Heart right ventricle (tissue), 16 donors: ENCODE results near the gene ARHGAP23. TPM values are rescaled to one million over a fixed set of nuclear protein-coding genes. Genes with fewer than 3 reads are reported as not detected.
A peak's percentile ranks its signal among the peaks of the same experiment; 100 is the strongest.

ENCODE experiments used
- ATAC-seq, 8 donors: fragments of 200-7000 bp; cut with Tn5 transposase; one replicate each; pipeline ENCODE4 v1.9.1; 2020; ENCODE audit warnings: mild to moderate bottlenecking in 8 of 8, moderate library complexity in 8 of 8, moderate number of reproducible peaks in 1 of 8
- DNase-seq, 2 donors: peaks; one replicate each; pipeline ENCODE4 v3.0.0-alpha.2; 2020
- H3K27ac ChIP-seq, 10 donors: fragments of 200-600 bp; sonication (generic) in 2 of 10; one replicate each; pipeline versions ENCODE4 v1.5.0 to v1.8.0; 2020 to 2022; ENCODE audit warnings: mild to moderate bottlenecking in 3 of 10
- H3K27me3 ChIP-seq, 7 donors: fragments of 200-600 bp; one replicate each; pipeline ENCODE4 v1.8.0; 2021 to 2022; ENCODE audit warnings: mild to moderate bottlenecking in 2 of 7
- H3K36me3 ChIP-seq, 9 donors: fragments of 200-600 bp; sonication (generic) in 1 of 9; one replicate each; pipeline versions ENCODE4 v1.5.0 to v1.8.0; 2020 to 2022; ENCODE audit warnings: mild to moderate bottlenecking in 2 of 9
- H3K4me1 ChIP-seq, 9 donors: fragments of 200-600 bp; sonication (generic) in 1 of 9; one replicate each; pipeline versions ENCODE4 v1.5.0 to v1.8.0; 2020 to 2022; ENCODE audit warnings: mild to moderate bottlenecking in 4 of 9
- H3K4me3 ChIP-seq, 10 donors: fragments of 200-600 bp; sonication (generic) in 2 of 10; one replicate each; pipeline versions ENCODE4 v1.5.0 to v1.8.0; 2020 to 2022; ENCODE audit warnings: mild to moderate bottlenecking in 7 of 10, moderate library complexity in 2 of 10
- H3K9me3 ChIP-seq, 11 donors: fragments of 200-600 bp in 10 of 11; sonication (generic) in 2 of 11; one replicate each; pipeline versions ENCODE4 v1.5.0 to v1.8.0; 2013 to 2022; ENCODE audit warnings: mild to moderate bottlenecking in 2 of 11, control low read depth in 1 of 11, moderate library complexity in 1 of 11
- CTCF ChIP-seq, 9 donors: fragments of 200-600 bp; sonication (generic) in 2 of 9; IDR thresholded peaks; one replicate each; pipeline versions ENCODE4 v1.5.0 to v1.8.0; 2021 to 2022; ENCODE audit warnings: antibody characterized with exemption in 9 of 9, mild to moderate bottlenecking in 5 of 9, moderate library complexity in 1 of 9
- WGBS, 2 donors: extraction: QIAGEN DNeasy Blood & Tissue Kit; methylation state at CpG; one replicate each; pipeline ENCODE4 v1.1.7; 2013; ENCODE audit warnings: inconsistent platforms in 1 of 2; 5-methylcytosine and 5-hydroxymethylcytosine counted together
- intact Hi-C, 10 donors: fragments of 100-400 bp; cut with DNase I; formaldehyde crosslinking; loops; one replicate each; pipeline versions ENCODE4 v1.11.1 to v1.14.2; 2022
- polyA plus RNA-seq, 2 donors: library from polyadenylated mRNA; stranded (reverse); fragments of 200-250 nt; gene quantifications; one replicate each; pipeline ENCODE4 v1.2.3, GENCODE V29; 2013
- total RNA-seq, 10 donors: library from RNA; stranded (reverse); fragmentation: NEBNext Ultra II Directional in 3 of 10; extraction: Animal tissue kit (Norgen Biotek cat#: 25700) in 3 of 10; gene quantifications; one replicate each; pipeline versions ENCODE4 v1.2.1 to v1.2.4, GENCODE V29; 2021 to 2023
- donor health status: Arrhythmogenic right ventricular cardiomyopathy.
- donor health status: ischemic (EF 13 %, LVEDD 7.1; RV severe dilation, severe dysfunction).
- donor health status: healthy with polysubstance abuse.
- donor health status: DM: no; HTN: yes; CAD: no.
- donor health status: DM: no; HTN: no; CAD: no.
- donor health status: ischemic (EF 25% LVEDD 6.9; RV normal size, moderate dysfunction).
- donor health status: ischemic (EF 25% LVEDD 5.7; RV mildly dilated, moderate dysfunction).
- donor health status: healthy.
- donor health status: DM: yes; HTN: yes; CAD: no.
- donor health status: Ischemic cardiomyopathy.
- donor health status: ischemic (EF 35%, LVEDD 5.7; RV mildly dilated, moderate dysfunction).
- donor health status: nonischemic (EF 11% LVEDD 7.7; RV severe dilation, severe dysfunction).
- donor health status: DM: yes; HTN: yes; CAD: no.
- donor health status: PGD.
- donor health status: ischemic (EF 29% LVEDD 5.4; RV normal size, mild dysfunction).
- donor health status: nonischemic (EF 23%, LVEDD 6.1; RV moderate dilation, normal function).

The ARHGAP23 gene
- total and polyA plus RNA-seq, 12 donors, result 31.5 to 78.4 (median 63.1) TPM

GRCh38 chr17:38449364-38449763, 21.1 kb downstream of the ARHGAP23 start:
- Histone ChIP-seq H3K27ac (peak overlapping the region in 9 of 10 donors; percentile 56 to 91 (median 87)), H3K9me3 (no peaks in the 10 kb centered on the region), H3K4me1 (peaks cover 28 to 75% (median 64%) of the 10 kb centered on the region in 9 donors), H3K36me3 (no peaks in the 10 kb centered on the region), H3K27me3 (peaks cover 0 to 23% (median 0%) of the 10 kb centered on the region in 7 donors), H3K4me3 (no peak overlapping the region)
- DNase-seq, result no peak
- intact Hi-C loops, result loop anchor here in 1 of 10 donors (5.0 kb wide), 1 partner anchor 33 kb away; no protein-coding TSS in a partner anchor
- 52% methylated on average over 15 of the region's 15 CpGs for WGBS, 2 donors
- TF ChIP-seq CTCF (IDR thresholded peaks at IDR 0.05), result no peak
- peak in 1 of 8 donors; percentile 7 for ATAC-seq

DNA sequence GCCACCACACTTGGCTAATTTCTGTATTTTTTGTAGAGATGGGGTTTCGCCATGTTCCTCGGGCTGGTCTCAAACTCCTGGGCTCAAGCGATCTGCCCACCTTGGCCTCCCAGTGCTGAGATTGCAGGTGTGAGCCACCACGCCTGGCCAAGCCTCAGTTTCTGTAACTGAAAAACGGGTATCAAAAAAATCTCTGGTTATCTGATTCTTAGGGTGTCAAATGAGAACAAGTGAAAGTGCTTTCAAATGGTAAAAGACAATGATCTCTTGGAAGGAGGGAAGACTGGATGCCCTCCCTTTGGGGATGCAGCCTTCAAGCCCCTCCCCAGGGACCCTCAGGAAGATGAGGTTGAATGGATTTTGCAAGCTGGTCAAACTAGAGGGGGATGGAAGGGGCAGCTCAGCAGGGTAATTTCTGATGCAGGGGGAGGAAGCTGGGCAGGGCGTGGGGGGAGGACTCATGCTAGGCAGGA, 22.3 kb downstream of the ARHGAP23 start:
- DNase-seq (no peak), ATAC-seq (no peak)
- Histone ChIP-seq H3K9me3 (no peaks in the 10 kb centered on the region), H3K36me3 (no peaks in the 10 kb centered on the region), H3K27me3 (peaks cover 0 to 27% (median 0%) of the 10 kb centered on the region in 7 donors), H3K27ac (peak overlapping the region in 9 of 10 donors; percentile 81 to 91 (median 87)), H3K4me3 (peak overlapping the region in 3 of 10 donors; percentile 35 to 42 (median 37)), H3K4me1 (peaks cover 34 to 84% (median 73%) of the 10 kb centered on the region in 9 donors)
- WGBS, 2 donors, result 61 to 65% methylated on average over 6 of the region's 6 CpGs
- intact Hi-C loops, result no loop called here
- no peak for TF ChIP-seq CTCF (IDR thresholded peaks at IDR 0.05)

DNA sequence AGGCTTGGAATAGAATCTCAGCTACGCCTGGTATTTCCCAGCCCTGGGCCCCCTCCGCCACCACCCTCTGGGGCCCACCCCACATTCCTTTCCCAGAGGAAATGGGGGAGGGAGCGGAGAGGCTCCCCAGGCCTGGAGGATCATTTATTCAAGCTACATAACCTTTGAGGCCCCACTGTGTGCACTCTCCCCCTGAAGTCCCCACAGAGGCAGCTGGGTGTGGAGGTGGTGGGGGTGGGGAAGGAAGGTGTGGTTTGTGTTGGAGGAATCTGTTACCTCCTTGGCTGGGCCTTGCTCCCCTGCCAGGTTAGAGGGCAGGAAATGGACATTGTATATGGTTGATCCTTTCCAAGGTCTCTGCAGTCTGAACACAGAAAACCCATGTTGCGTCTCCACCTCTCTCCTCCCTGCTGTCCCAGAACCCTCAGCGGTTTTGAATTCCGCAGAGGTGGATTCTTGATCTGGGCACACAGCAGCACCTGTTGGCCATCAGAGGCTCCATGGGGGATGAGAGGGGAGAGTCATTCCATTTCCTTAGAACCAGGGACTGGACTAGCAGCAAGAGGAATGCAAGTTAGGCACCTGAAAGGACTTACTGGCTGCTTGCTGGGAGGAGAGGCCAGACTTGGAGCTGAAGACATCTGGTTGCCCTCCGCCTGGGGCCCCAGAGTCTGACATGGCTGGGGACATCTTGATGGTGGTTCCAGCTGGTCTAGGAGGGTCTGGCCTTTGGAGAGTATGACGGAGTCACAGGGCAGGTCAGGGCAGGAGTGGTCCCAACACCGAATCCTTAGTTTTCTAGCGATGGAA, 23.0 kb downstream of the ARHGAP23 start:
- DNase-seq (peak; percentile 50 to 75), ATAC-seq (peak; percentile 1 to 68 (median 52))
- peak overlapping the region; percentile 63 to 91 (median 86) for H3K27ac ChIP-seq
- intact Hi-C loops, result no loop called here
- H3K4me1 ChIP-seq, result peaks cover 36 to 91% (median 79%) of the 10 kb centered on the region in 9 donors
- no peaks in the 10 kb centered on the region for H3K36me3 ChIP-seq
- peaks cover 0 to 27% (median 0%) of the 10 kb centered on the region in 7 donors for H3K27me3 ChIP-seq
- H3K9me3 ChIP-seq, result no peaks in the 10 kb centered on the region
- H3K4me3 ChIP-seq, result peak overlapping the region in 7 of 10 donors; percentile 17 to 42 (median 35)
- 33 to 34% methylated on average over 10 of the region's 10 CpGs for WGBS, 2 donors
- TF ChIP-seq CTCF (IDR thresholded peaks at IDR 0.05), result no peak

GRCh38 chr17:38451840-38452529, 23.7 kb downstream of the ARHGAP23 start:
- intact Hi-C loops, result no loop called here
- DNase-seq, result peak in 1 of 2 donors; percentile 69
- peak overlapping the region in 7 of 10 donors; percentile 17 to 42 (median 35) for H3K4me3 ChIP-seq
- peak overlapping the region; percentile 63 to 91 (median 86) for H3K27ac ChIP-seq
- peaks cover 40 to 94% (median 85%) of the 10 kb centered on the region in 9 donors for H3K4me1 ChIP-seq
- TF ChIP-seq CTCF (IDR thresholded peaks at IDR 0.05), result no peak
- H3K27me3 ChIP-seq, result peaks cover 0 to 27% (median 0%) of the 10 kb centered on the region in 7 donors
- ATAC-seq, result peak in 7 of 8 donors; percentile 2 to 46 (median 17)
- WGBS, 2 donors, result 28 to 37% methylated on average over 14 to 18 of the region's 18 CpGs
- H3K36me3 ChIP-seq, result no peaks in the 10 kb centered on the region
- H3K9me3 ChIP-seq, result no peaks in the 10 kb centered on the region
